ENCODE measurements around the gene MAML3. TPM values are rescaled to one million over a fixed set of nuclear protein-coding genes. Genes with fewer than 3 reads are reported as not detected.

Gene MAML3
- total and polyA plus RNA-seq, 9 donors: 11.1 to 23.8 (median 14.9) TPM

- no peaks in the 10 kb centered on the region for H3K36me3 ChIP-seq
- peak overlapping the region in 1 of 2 donors; percentile 18 for H3K27ac ChIP-seq
- intact Hi-C loops (cut with DNase I): no loop called here
- peak; percentile 47 to 64 (median 61) for DNase-seq
- TF ChIP-seq POLR2A (IDR thresholded peaks at IDR 0.05): no peak
- TF ChIP-seq CTCF (IDR thresholded peaks at IDR 0.05): no peak
- no peak for TF ChIP-seq EP300 (IDR thresholded peaks at IDR 0.05)
- H3K4me1 ChIP-seq (ENCODE audit: insufficient read depth): peaks cover 8% of the 10 kb centered on the region
- 1 to 10% (median 2%) methylated on average over 14 of the region's 14 CpGs for WGBS, 3 donors
- no peaks in the 10 kb centered on the region for H3K9me3 ChIP-seq
- H3K4me3 ChIP-seq: peak overlapping the region; percentile 30
- H3K27me3 ChIP-seq: no peaks in the 10 kb centered on the region
Observed at GRCh38 chr4:140004549-140004895, 149.5 kb downstream of the MAML3 start.

- intact Hi-C loops (cut with DNase I): no loop called here
- Histone ChIP-seq H3K4me3 (peak overlapping the region; percentile 30), H3K4me1 (ENCODE audit: insufficient read depth) (peaks cover 8% of the 10 kb centered on the region), H3K27ac (peak overlapping the region in 1 of 2 donors; percentile 18), H3K9me3 (no peaks in the 10 kb centered on the region), H3K36me3 (no peaks in the 10 kb centered on the region), H3K27me3 (no peaks in the 10 kb centered on the region)
- WGBS, 3 donors: 34 to 46% (median 36%) methylated on average over 6 of the region's 6 CpGs
- no peak for DNase-seq
- no peak for TF ChIP-seq POLR2A (IDR thresholded peaks at IDR 0.05)
- no peak for TF ChIP-seq EP300 (IDR thresholded peaks at IDR 0.05)
- TF ChIP-seq CTCF (IDR thresholded peaks at IDR 0.05): no peak
Observed at GRCh38 chr4:140003876-140004548, 150.0 kb downstream of the MAML3 start.

- DNase-seq: no peak
- H3K36me3 ChIP-seq: no peaks in the 10 kb centered on the region
- intact Hi-C loops (cut with DNase I): no loop called here
- H3K27ac ChIP-seq: no peak overlapping the region
- peaks cover 8% of the 10 kb centered on the region for H3K4me1 ChIP-seq (ENCODE audit: insufficient read depth)
- H3K27me3 ChIP-seq: no peaks in the 10 kb centered on the region
- WGBS, 3 donors: 74 to 95% (median 94%) methylated on average over 1 of the region's 1 CpG
- H3K4me3 ChIP-seq: no peak overlapping the region
- no peaks in the 10 kb centered on the region for H3K9me3 ChIP-seq
- no peak for TF ChIP-seq EP300 (IDR thresholded peaks at IDR 0.05)
- no peak for TF ChIP-seq CTCF (IDR thresholded peaks at IDR 0.05)
- no peak for TF ChIP-seq POLR2A (IDR thresholded peaks at IDR 0.05)
Observed at GRCh38 chr4:140000232-140000631, 153.8 kb downstream of the MAML3 start.

- 73 to 80% (median 73%) methylated on average over 17 of the region's 17 CpGs for WGBS, 3 donors
- Histone ChIP-seq H3K4me1 (ENCODE audit: insufficient read depth) (peaks cover 13% of the 10 kb centered on the region), H3K9me3 (no peaks in the 10 kb centered on the region), H3K4me3 (no peak overlapping the region), H3K36me3 (no peaks in the 10 kb centered on the region), H3K27ac (no peak overlapping the region), H3K27me3 (no peaks in the 10 kb centered on the region)
- intact Hi-C loops (cut with DNase I): no loop called here
- peak in 4 of 5 donors; percentile 43 to 74 (median 46) for DNase-seq
- TF ChIP-seq POLR2A (IDR thresholded peaks at IDR 0.05) (no peak), CTCF (IDR thresholded peaks at IDR 0.05) (no peak), EP300 (IDR thresholded peaks at IDR 0.05) (no peak)
Observed at GRCh38 chr4:139988863-139989765, 164.9 kb downstream of the MAML3 start.
